ENCODE measurements around the gene CARD10. TPM values are rescaled to one million over a fixed set of nuclear protein-coding genes. Genes with fewer than 3 reads are reported as not detected.
A peak's percentile ranks its signal among the peaks of the same experiment; 100 is the strongest.

CARD10 gene
- total RNA-seq, 5 donors from 2014 or later (not counting 1 experiment from before 2014, with no cell fraction given) = 0.44 to 0.79 (median 0.52) TPM; not detected in 1

- DNase-seq (no peak), ATAC-seq (replicated peaks in 1 of 4) (no peak)
- Mint-ChIP-seq H3K4me3 (no peak overlapping the region), H3K27ac (no peak overlapping the region), H3K4me1 (peaks cover 3 to 8% (median 5%) of the 10 kb centered on the region in 3 donors), H3K9me3 (no peaks in the 10 kb centered on the region), H3K36me3 (peaks cover 25% of the 10 kb centered on the region), H3K27me3 (no peaks in the 10 kb centered on the region)
- CTCF ChIA-PET = interaction anchor here (0.6 to 0.9 kb wide), 3 partner anchors 25 to 148 kb away, joined by 4 to 15 read pairs (median 5); no protein-coding TSS in a partner anchor
- POLR2A ChIA-PET = no interaction called here
- H3K27ac ChIP-seq (ENCODE audit: low read length) = no peak overlapping the region
- 100% methylated on average over 1 of the region's 9 CpGs for WGBS (ENCODE audit: insufficient coverage)
- H3K9me3 ChIP-seq = no peaks in the 10 kb centered on the region
- H3K4me3 ChIP-seq (ENCODE audit: control insufficient read depth in 1 of 2, extremely low read depth in 1 of 2, low read length in 1 of 2) = no peak overlapping the region
- peaks cover 0 to 3% of the 10 kb centered on the region in 2 experiments for H3K4me1 ChIP-seq (ENCODE audit: control insufficient read depth in 1 of 2, extremely low read depth in 1 of 2, insufficient read depth in 2 of 2, low read length in 2 of 2)
- peaks cover 2 to 7% of the 10 kb centered on the region in 2 donors for H3K36me3 ChIP-seq (ENCODE audit: control insufficient read depth in 2 of 2, extremely low read depth in 1 of 2, insufficient read depth in 1 of 2, low read length in 1 of 2)
- H3K27me3 ChIP-seq (replicated peaks in 1 of 2; ENCODE audit: control insufficient read depth in 2 of 2, extremely low read depth in 1 of 2, insufficient read depth in 2 of 2, low read length in 1 of 2) = peaks cover 0 to 2% of the 10 kb centered on the region in 2 experiments
These were observed 60.0 kb downstream of the CARD10 start for GRCh38 chr22:37459206-37459605.

- WGBS (ENCODE audit: insufficient coverage) = 20% methylated on average over 1 of the region's 4 CpGs
- Histone ChIP-seq H3K4me3 (ENCODE audit: control insufficient read depth in 1 of 2, extremely low read depth in 1 of 2, low read length in 1 of 2) (no peak overlapping the region), H3K27ac (ENCODE audit: low read length) (no peak overlapping the region), H3K36me3 (ENCODE audit: control insufficient read depth in 2 of 2, extremely low read depth in 1 of 2, insufficient read depth in 1 of 2, low read length in 1 of 2) (peaks cover 0 to 7% of the 10 kb centered on the region in 2 donors), H3K27me3 (replicated peaks in 1 of 2; ENCODE audit: control insufficient read depth in 2 of 2, extremely low read depth in 1 of 2, insufficient read depth in 2 of 2, low read length in 1 of 2) (peaks cover 0 to 2% of the 10 kb centered on the region in 2 experiments), H3K9me3 (no peaks in the 10 kb centered on the region), H3K4me1 (ENCODE audit: control insufficient read depth in 1 of 2, extremely low read depth in 1 of 2, insufficient read depth in 2 of 2, low read length in 2 of 2) (peaks cover 0 to 3% of the 10 kb centered on the region in 2 experiments)
- ATAC-seq (replicated peaks in 1 of 4) (peak; percentile 79 to 98 (median 96)), DNase-seq (peak; percentile 53 to 88 (median 79))
- Mint-ChIP-seq H3K27ac (no peak overlapping the region), H3K9me3 (no peaks in the 10 kb centered on the region), H3K36me3 (peaks cover 25% of the 10 kb centered on the region), H3K27me3 (no peaks in the 10 kb centered on the region), H3K4me3 (no peak overlapping the region), H3K4me1 (peaks cover 3 to 8% (median 5%) of the 10 kb centered on the region in 3 donors)
- ChIA-PET POLR2A (no interaction called here), CTCF (interaction anchor here in 1 of 2 donors (1.4 kb wide), 1 partner anchor 198 kb away, joined by 3 read pairs; no protein-coding TSS in a partner anchor)
These were observed 61.9 kb downstream of the CARD10 start for GRCh38 chr22:37457093-37457893.

GRCh38 chr22:37456346-37456745 lies 62.9 kb downstream of the CARD10 start:
- CTCF ChIA-PET = no interaction called here
- H3K27me3 Mint-ChIP-seq = no peaks in the 10 kb centered on the region
- POLR2A ChIA-PET = no interaction called here
- H3K9me3 Mint-ChIP-seq = no peaks in the 10 kb centered on the region
- H3K4me3 Mint-ChIP-seq = no peak overlapping the region
- Histone ChIP-seq H3K9me3 (no peaks in the 10 kb centered on the region), H3K36me3 (ENCODE audit: control insufficient read depth in 2 of 2, extremely low read depth in 1 of 2, insufficient read depth in 1 of 2, low read length in 1 of 2) (peaks cover 0 to 7% of the 10 kb centered on the region in 2 donors), H3K27ac (ENCODE audit: low read length) (no peak overlapping the region), H3K4me3 (ENCODE audit: control insufficient read depth in 1 of 2, extremely low read depth in 1 of 2, low read length in 1 of 2) (no peak overlapping the region), H3K4me1 (ENCODE audit: control insufficient read depth in 1 of 2, extremely low read depth in 1 of 2, insufficient read depth in 2 of 2, low read length in 2 of 2) (peaks cover 0 to 3% of the 10 kb centered on the region in 2 experiments), H3K27me3 (replicated peaks in 1 of 2; ENCODE audit: control insufficient read depth in 2 of 2, extremely low read depth in 1 of 2, insufficient read depth in 2 of 2, low read length in 1 of 2) (peaks cover 0 to 2% of the 10 kb centered on the region in 2 experiments)
- H3K36me3 Mint-ChIP-seq = peaks cover 20% of the 10 kb centered on the region
- no peak for ATAC-seq (replicated peaks in 1 of 4)
- 88% methylated on average over 16 of the region's 17 CpGs for WGBS (ENCODE audit: insufficient coverage)
- H3K27ac Mint-ChIP-seq = no peak overlapping the region
- H3K4me1 Mint-ChIP-seq = peaks cover 2 to 8% (median 3%) of the 10 kb centered on the region in 3 donors
- DNase-seq = no peak

- H3K4me1 Mint-ChIP-seq = peaks cover 2 to 9% (median 3%) of the 10 kb centered on the region in 3 donors
- no peak overlapping the region for H3K27ac ChIP-seq (ENCODE audit: low read length)
- no peak for DNase-seq
- H3K36me3 Mint-ChIP-seq = peaks cover 20% of the 10 kb centered on the region
- no peak overlapping the region for H3K4me3 ChIP-seq (ENCODE audit: control insufficient read depth in 1 of 2, extremely low read depth in 1 of 2, low read length in 1 of 2)
- H3K27me3 Mint-ChIP-seq = no peaks in the 10 kb centered on the region
- H3K27me3 ChIP-seq (replicated peaks in 1 of 2; ENCODE audit: control insufficient read depth in 2 of 2, extremely low read depth in 1 of 2, insufficient read depth in 2 of 2, low read length in 1 of 2) = peaks cover 0 to 2% of the 10 kb centered on the region in 2 experiments
- WGBS (ENCODE audit: insufficient coverage) = 95% methylated on average over 11 of the region's 14 CpGs
- H3K36me3 ChIP-seq (ENCODE audit: control insufficient read depth in 2 of 2, extremely low read depth in 1 of 2, insufficient read depth in 1 of 2, low read length in 1 of 2) = peaks cover 0 to 7% of the 10 kb centered on the region in 2 donors
- H3K4me1 ChIP-seq (ENCODE audit: control insufficient read depth in 1 of 2, extremely low read depth in 1 of 2, insufficient read depth in 2 of 2, low read length in 2 of 2) = peaks cover 0 to 3% of the 10 kb centered on the region in 2 experiments
- ChIA-PET POLR2A (no interaction called here), CTCF (no interaction called here)
- H3K9me3 Mint-ChIP-seq = no peaks in the 10 kb centered on the region
- H3K27ac Mint-ChIP-seq = no peak overlapping the region
- no peak for ATAC-seq (replicated peaks in 1 of 4)
- H3K9me3 ChIP-seq = no peaks in the 10 kb centered on the region
- no peak overlapping the region for H3K4me3 Mint-ChIP-seq
These were observed 63.3 kb downstream of the CARD10 start for GRCh38 chr22:37455896-37456295.

GRCh38 chr22:37454857-37455686 lies 64.1 kb downstream of the CARD10 start:
- Mint-ChIP-seq H3K4me3 (no peak overlapping the region), H3K9me3 (no peaks in the 10 kb centered on the region), H3K27me3 (no peaks in the 10 kb centered on the region), H3K27ac (no peak overlapping the region), H3K36me3 (peaks cover 14% of the 10 kb centered on the region), H3K4me1 (peaks cover 7 to 16% (median 9%) of the 10 kb centered on the region in 3 donors)
- Histone ChIP-seq H3K36me3 (ENCODE audit: control insufficient read depth in 2 of 2, extremely low read depth in 1 of 2, insufficient read depth in 1 of 2, low read length in 1 of 2) (peaks cover 0 to 6% of the 10 kb centered on the region in 2 donors), H3K9me3 (no peaks in the 10 kb centered on the region), H3K27ac (ENCODE audit: low read length) (no peak overlapping the region), H3K4me3 (ENCODE audit: control insufficient read depth in 1 of 2, extremely low read depth in 1 of 2, low read length in 1 of 2) (no peak overlapping the region), H3K4me1 (ENCODE audit: control insufficient read depth in 1 of 2, extremely low read depth in 1 of 2, insufficient read depth in 2 of 2, low read length in 2 of 2) (peaks cover 0 to 7% of the 10 kb centered on the region in 2 experiments), H3K27me3 (replicated peaks in 1 of 2; ENCODE audit: control insufficient read depth in 2 of 2, extremely low read depth in 1 of 2, insufficient read depth in 2 of 2, low read length in 1 of 2) (peaks cover 0 to 2% of the 10 kb centered on the region in 2 experiments)
- POLR2A ChIA-PET = no interaction called here
- 92% methylated on average over 10 of the region's 21 CpGs for WGBS (ENCODE audit: insufficient coverage)
- DNase-seq (no peak), ATAC-seq (replicated peaks in 1 of 4) (no peak)
- CTCF ChIA-PET = no interaction called here

GRCh38 chr22:37453696-37454095 lies 65.5 kb downstream of the CARD10 start:
- H3K27ac ChIP-seq (ENCODE audit: low read length) = no peak overlapping the region
- WGBS (ENCODE audit: insufficient coverage) = 100% methylated on average over 6 of the region's 7 CpGs
- no peak overlapping the region for H3K27ac Mint-ChIP-seq
- CTCF ChIA-PET = no interaction called here
- H3K9me3 Mint-ChIP-seq = no peaks in the 10 kb centered on the region
- H3K4me3 ChIP-seq (ENCODE audit: control insufficient read depth in 1 of 2, extremely low read depth in 1 of 2, low read length in 1 of 2) = no peak overlapping the region
- H3K36me3 ChIP-seq (ENCODE audit: control insufficient read depth in 2 of 2, extremely low read depth in 1 of 2, insufficient read depth in 1 of 2, low read length in 1 of 2) = peaks cover 0 to 4% of the 10 kb centered on the region in 2 donors
- H3K27me3 ChIP-seq (replicated peaks in 1 of 2; ENCODE audit: control insufficient read depth in 2 of 2, extremely low read depth in 1 of 2, insufficient read depth in 2 of 2, low read length in 1 of 2) = peaks cover 0 to 10% of the 10 kb centered on the region in 2 experiments
- H3K36me3 Mint-ChIP-seq = peaks cover 7% of the 10 kb centered on the region
- H3K27me3 Mint-ChIP-seq = no peaks in the 10 kb centered on the region
- POLR2A ChIA-PET = no interaction called here
- H3K4me1 Mint-ChIP-seq = peaks cover 8 to 16% (median 10%) of the 10 kb centered on the region in 3 donors
- no peaks in the 10 kb centered on the region for H3K9me3 ChIP-seq
- DNase-seq (no peak), ATAC-seq (replicated peaks in 1 of 4) (no peak)
- H3K4me3 Mint-ChIP-seq = no peak overlapping the region
- peaks cover 0 to 7% of the 10 kb centered on the region in 2 experiments for H3K4me1 ChIP-seq (ENCODE audit: control insufficient read depth in 1 of 2, extremely low read depth in 1 of 2, insufficient read depth in 2 of 2, low read length in 2 of 2)

Measured in T-cell (primary cell).